HG03575 (cell line): Measurements from ENCODE around the gene ARHGEF16.

Source experiments
- ATAC-seq: cut with Tn5 transposase; IDR thresholded peaks from one replicate; pipeline ENCODE4 v1.9.1; 2021; ENCODE audit not compliant: unreplicated experiment, insufficient number of reproducible peaks, low FRiP score; ENCODE audit errors: extremely low read depth

ARHGEF16 gene

GRCh38 chr1:3506041-3506440, 51.6 kb downstream of the ARHGEF16 start:
- ATAC-seq: no peak

- no peak for ATAC-seq
Measured at GRCh38 chr1:3506943-3507342, 52.5 kb downstream of the ARHGEF16 start.

- no peak for ATAC-seq
Measured at GRCh38 chr1:3507636-3508275, 53.3 kb downstream of the ARHGEF16 start.

GRCh38 chr1:3508757-3509415, 54.4 kb downstream of the ARHGEF16 start:
- ATAC-seq: no peak

- ATAC-seq: no peak
Measured at GRCh38 chr1:3509721-3510120, 55.3 kb downstream of the ARHGEF16 start.

- no peak for ATAC-seq
Measured at GRCh38 chr1:3510136-3510955, 55.9 kb downstream of the ARHGEF16 start.

GRCh38 chr1:3510956-3511250, 56.4 kb downstream of the ARHGEF16 start:
- no peak for ATAC-seq

GRCh38 chr1:3511306-3511705, 56.8 kb downstream of the ARHGEF16 start:
- no peak for ATAC-seq

GRCh38 chr1:3511856-3512255, 57.4 kb downstream of the ARHGEF16 start:
- no peak for ATAC-seq

- no peak for ATAC-seq
Measured at GRCh38 chr1:3514404-3514803, 59.9 kb downstream of the ARHGEF16 start.

GRCh38 chr1:3515272-3515671, 60.8 kb downstream of the ARHGEF16 start:
- ATAC-seq: no peak

- ATAC-seq: no peak
Measured at GRCh38 chr1:3515774-3516480, 61.5 kb downstream of the ARHGEF16 start.

- ATAC-seq: no peak
Measured at GRCh38 chr1:3516481-3516869, 62.0 kb downstream of the ARHGEF16 start.

GRCh38 chr1:3516911-3517675, 62.6 kb downstream of the ARHGEF16 start:
- no peak for ATAC-seq

- ATAC-seq: no peak
Measured at GRCh38 chr1:3518256-3518655, 63.8 kb downstream of the ARHGEF16 start.

- no peak for ATAC-seq
Measured at GRCh38 chr1:3518756-3519155, 64.3 kb downstream of the ARHGEF16 start.

- ATAC-seq: no peak
Measured at GRCh38 chr1:3519301-3519885, 64.9 kb downstream of the ARHGEF16 start.

- no peak for ATAC-seq
Measured at GRCh38 chr1:3520419-3521378, 66.2 kb downstream of the ARHGEF16 start.
